GM10266 (cell line): ENCODE data around the gene WDR27.

Experiments used
- DNase-seq: peaks from one replicate; pipeline ENCODE4 v3.0.0; 2012; ENCODE audit errors: extremely low spot score
- TF ChIP-seq, protein P1 (sequence below): IDR thresholded peaks from 2 replicates; pipeline ENCODE4 v1.5.1; 2012; ENCODE audit warnings: mild to moderate bottlenecking, low read depth; ENCODE audit not compliant: control insufficient read depth, insufficient read depth; ENCODE audit errors: missing control alignments

The WDR27 gene

GRCh38 chr6:169701954-169702839 lies at the start of gene WDR27, which contains the start of gene C6orf120:
Gene WDR27, minus strand, starts transcription at chr6:169702029. Its CDS starts 13,024 bp downstream, at chr6:169689005.
Gene C6orf120, plus strand, starts transcription at chr6:169702126. Its CDS starts 334 bp downstream, at chr6:169702460.
- DNase-seq = peak; percentile 95
- TF ChIP-seq, protein P1, sequence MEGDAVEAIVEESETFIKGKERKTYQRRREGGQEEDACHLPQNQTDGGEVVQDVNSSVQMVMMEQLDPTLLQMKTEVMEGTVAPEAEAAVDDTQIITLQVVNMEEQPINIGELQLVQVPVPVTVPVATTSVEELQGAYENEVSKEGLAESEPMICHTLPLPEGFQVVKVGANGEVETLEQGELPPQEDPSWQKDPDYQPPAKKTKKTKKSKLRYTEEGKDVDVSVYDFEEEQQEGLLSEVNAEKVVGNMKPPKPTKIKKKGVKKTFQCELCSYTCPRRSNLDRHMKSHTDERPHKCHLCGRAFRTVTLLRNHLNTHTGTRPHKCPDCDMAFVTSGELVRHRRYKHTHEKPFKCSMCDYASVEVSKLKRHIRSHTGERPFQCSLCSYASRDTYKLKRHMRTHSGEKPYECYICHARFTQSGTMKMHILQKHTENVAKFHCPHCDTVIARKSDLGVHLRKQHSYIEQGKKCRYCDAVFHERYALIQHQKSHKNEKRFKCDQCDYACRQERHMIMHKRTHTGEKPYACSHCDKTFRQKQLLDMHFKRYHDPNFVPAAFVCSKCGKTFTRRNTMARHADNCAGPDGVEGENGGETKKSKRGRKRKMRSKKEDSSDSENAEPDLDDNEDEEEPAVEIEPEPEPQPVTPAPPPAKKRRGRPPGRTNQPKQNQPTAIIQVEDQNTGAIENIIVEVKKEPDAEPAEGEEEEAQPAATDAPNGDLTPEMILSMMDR = peak; percentile 14

GRCh38 chr6:169746556-169746955 lies 44.7 kb upstream of the WDR27 start:
- DNase-seq = no peak
- TF ChIP-seq, protein P1 = no peak

DNA sequence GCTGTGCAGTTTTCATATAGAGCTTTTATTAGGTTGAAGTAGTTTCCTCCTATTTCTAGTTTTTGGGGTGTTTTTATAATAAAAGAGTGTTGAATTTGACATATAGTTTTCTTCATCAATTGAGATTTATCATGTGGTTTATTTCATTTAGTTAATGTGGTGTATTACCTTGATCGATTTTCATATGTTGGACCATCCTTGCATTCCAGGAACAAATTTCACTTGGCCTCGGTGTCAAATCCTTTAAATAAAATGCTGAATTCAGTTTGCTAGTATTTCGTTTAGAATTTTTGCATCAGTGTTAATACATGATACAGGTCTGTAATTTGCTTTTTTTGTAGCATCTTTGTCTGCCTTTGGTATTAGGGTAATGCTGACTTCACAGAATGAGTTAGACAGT lies 43.6 kb upstream of the WDR27 start:
- TF ChIP-seq, protein P1 = no peak
- DNase-seq = no peak

GRCh38 chr6:169741344-169741743 lies 39.5 kb upstream of the WDR27 start:
- TF ChIP-seq, protein P1 = no peak
- DNase-seq = no peak

- TF ChIP-seq, protein P1 = no peak
- no peak for DNase-seq
These were observed 37.2 kb upstream of the WDR27 start for GRCh38 chr6:169738976-169739529.

DNA sequence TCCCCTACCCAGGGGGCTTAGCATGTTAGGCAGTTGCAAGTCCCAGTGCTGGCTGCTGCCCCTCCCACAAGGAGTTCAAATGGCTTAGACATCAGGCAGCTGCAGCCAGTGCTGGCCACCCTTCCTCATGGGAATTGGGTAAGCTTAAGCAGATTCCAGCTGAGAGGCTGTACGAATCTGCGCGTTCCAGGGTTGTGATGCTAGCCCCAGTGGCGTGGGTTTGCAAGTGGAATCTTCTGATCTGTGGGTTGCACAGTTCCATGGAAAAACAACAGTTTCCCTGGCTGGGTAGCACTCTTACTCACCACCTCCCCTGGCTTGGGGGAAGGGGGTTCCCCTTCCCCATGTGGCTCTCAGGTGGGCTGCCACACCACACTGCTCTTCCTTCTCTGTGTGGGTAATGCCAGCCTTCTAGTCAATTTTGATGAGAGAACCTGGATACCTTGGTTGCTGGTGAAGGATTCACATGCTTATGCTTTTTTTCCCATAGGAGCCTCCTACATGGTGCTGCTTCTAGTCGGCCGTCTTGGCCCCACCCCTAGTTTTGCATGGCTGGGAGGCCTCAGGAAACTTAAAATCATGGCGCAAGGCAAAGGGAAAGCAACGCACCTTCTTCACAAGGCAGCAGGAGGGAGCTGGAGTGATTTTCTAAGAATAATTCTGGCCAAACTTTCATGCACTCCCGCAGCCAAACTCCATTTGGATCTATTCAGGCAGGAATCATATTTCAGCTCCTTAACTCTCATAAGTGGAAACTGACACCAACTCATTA lies 36.6 kb upstream of the WDR27 start:
- DNase-seq = no peak
- TF ChIP-seq, protein P1 = no peak
